Fibroblast of mammary gland (primary cell): ENCODE results near the gene INVS.
A peak's percentile ranks its signal among the peaks of the same experiment; 100 is the strongest.
"Not testable (repeated sequence)": the region's sequence is repeated elsewhere in the genome, so short reads cannot be mapped to it uniquely, and the experiment has no call there.

Experiments used
- DNase-seq: peaks from one replicate; pipeline ENCODE4 v3.0.0-alpha.2; 2010; ENCODE audit warnings: low read depth
- H3K4me3 ChIP-seq: 2 replicates; pipeline ENCODE4 v1.5.1; 2011; ENCODE audit warnings: low read depth, mild to moderate bottlenecking, low read length, moderate library complexity; ENCODE audit not compliant: control insufficient read depth
- TF ChIP-seq, protein P1 (sequence below): conservative IDR thresholded peaks from 2 replicates; pipeline ENCODE4 v1.5.1; 2011; ENCODE audit warnings: low read depth, low read length, inconsistent platforms; ENCODE audit not compliant: control insufficient read depth, insufficient read depth

INVS gene

DNA sequence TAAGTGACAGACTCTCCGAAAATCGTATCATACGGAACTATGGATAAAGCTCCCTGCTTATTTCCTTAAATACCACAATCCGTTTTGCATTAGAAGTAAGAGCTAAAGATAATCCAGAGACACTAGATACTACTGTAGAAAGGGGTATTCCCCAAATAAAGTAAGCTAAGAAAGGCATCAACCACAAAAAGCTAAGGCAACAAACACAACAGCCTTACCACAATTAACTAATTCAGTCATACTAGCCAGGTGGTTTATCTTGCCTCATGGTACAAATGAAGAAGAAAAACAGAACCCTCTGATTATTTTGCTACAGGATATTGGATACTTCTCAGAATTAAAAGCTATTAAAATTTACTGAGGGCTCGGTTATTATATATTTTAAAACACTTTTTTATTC lies 14.3 kb upstream of the INVS start:
- TF ChIP-seq, protein P1, sequence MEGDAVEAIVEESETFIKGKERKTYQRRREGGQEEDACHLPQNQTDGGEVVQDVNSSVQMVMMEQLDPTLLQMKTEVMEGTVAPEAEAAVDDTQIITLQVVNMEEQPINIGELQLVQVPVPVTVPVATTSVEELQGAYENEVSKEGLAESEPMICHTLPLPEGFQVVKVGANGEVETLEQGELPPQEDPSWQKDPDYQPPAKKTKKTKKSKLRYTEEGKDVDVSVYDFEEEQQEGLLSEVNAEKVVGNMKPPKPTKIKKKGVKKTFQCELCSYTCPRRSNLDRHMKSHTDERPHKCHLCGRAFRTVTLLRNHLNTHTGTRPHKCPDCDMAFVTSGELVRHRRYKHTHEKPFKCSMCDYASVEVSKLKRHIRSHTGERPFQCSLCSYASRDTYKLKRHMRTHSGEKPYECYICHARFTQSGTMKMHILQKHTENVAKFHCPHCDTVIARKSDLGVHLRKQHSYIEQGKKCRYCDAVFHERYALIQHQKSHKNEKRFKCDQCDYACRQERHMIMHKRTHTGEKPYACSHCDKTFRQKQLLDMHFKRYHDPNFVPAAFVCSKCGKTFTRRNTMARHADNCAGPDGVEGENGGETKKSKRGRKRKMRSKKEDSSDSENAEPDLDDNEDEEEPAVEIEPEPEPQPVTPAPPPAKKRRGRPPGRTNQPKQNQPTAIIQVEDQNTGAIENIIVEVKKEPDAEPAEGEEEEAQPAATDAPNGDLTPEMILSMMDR = no peak
- no peak for DNase-seq
- no peak overlapping the region for H3K4me3 ChIP-seq

DNA sequence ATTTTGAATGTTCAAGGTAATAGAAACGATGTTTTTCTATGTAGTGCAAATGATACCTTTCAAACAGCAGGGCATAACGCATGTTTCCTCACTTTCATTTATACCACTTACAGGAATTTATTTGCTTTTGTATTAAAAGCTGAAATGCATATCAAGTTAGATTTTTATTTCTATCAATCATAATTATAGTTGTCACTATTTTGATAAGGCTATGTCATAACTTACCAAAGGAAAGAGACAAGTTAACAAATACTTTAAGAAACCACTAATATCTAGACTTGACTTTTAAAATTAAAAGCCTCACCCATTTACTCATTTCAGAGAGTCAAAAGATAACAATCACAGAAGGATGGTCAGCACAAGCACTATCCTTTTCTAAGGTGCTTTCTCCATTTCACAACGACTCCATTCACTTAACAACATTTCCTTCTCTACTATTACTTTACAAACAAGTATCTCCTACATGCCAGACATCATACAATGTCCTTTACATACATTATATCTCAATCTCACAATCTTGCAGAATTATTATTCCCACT lies 12.9 kb upstream of the INVS start:
- DNase-seq = no peak
- H3K4me3 ChIP-seq = no peak overlapping the region
- TF ChIP-seq, protein P1 = no peak

- peak; percentile 51 for DNase-seq
- TF ChIP-seq, protein P1 = no peak
- H3K4me3 ChIP-seq = no peak overlapping the region
These were observed 11.8 kb upstream of the INVS start for GRCh38 chr9:100087218-100087617.

- DNase-seq = no peak
- H3K4me3 ChIP-seq = no peak overlapping the region
- TF ChIP-seq, protein P1 = no peak
These were observed 10.8 kb upstream of the INVS start for GRCh38 chr9:100088202-100088601.

GRCh38 chr9:100090880-100091279 lies 8.2 kb upstream of the INVS start:
- DNase-seq = no peak
- TF ChIP-seq, protein P1 = no peak

DNA sequence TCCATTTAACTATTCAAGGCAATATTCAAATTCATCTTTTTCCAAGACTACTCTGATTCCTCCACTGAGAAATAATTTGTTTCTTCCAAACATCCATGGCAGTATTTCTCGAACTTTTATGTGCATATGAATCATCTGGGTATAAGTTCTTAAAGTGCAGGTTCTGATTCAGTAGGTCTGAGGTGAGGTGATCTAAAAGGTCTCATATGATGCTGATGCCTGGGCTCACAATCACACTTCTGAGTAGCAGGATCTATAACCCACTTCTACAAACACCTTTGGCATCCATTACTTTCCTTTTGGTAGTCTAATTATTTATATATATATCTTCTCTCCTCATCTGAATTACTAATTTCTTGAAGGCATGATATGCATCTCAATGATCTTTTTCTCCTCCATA lies 7.4 kb upstream of the INVS start:
- TF ChIP-seq, protein P1 = no peak
- no peak overlapping the region for H3K4me3 ChIP-seq
- DNase-seq = no peak

More at GRCh38 chr9:100090880-100091279, 8.2 kb upstream of the INVS start:
- no peak overlapping the region for H3K4me3 ChIP-seq

DNA sequence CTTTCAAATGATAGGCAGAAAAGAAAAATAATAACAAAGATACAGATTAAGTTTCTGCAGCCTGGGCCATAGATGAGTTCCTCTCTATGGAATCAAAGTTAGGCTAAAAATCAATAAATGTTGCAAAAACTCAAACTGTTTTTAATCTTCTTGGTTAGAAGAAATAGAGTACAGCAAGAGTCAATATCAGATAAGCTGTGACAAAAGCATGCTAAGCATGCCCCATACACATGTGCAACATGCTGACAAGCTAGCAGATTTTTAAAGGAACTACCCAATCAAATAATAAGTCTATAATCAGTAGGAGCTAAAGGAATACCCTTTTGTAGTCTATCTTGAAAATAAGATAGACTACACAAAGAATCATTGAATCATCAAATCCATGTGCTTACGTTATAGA lies 7.0 kb upstream of the INVS start:
- no peak overlapping the region for H3K4me3 ChIP-seq
- TF ChIP-seq, protein P1 = no peak
- no peak for DNase-seq

DNA sequence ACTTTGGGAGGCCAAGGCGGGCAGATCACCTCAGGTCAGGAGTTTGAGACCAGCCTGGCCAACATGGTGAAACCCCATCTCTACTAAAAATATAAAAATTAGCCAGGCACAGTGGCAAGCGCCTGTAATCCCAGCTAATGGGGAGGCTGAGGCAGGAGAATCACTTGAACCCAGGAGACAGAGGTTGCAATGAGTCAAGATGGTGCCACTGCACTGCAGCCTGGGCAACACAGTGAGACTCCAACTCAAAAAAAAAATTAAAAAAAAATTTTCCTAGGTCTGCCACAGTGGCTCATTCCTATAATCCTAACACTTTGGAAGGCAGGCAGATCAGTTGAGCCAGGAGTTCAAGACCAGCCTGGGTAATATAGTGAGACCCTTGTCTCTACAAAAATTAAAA lies 4.6 kb upstream of the INVS start:
- DNase-seq, H3K4me3 ChIP-seq: not testable (repeated sequence)
